Tibial artery (tissue), 4 donors: Measurements from ENCODE around the gene RPGRIP1.

Experiments used
- DNase-seq, 2 donors: peaks; one replicate each; pipeline ENCODE4 v3.0.0-alpha.2; 2019
- H3K27ac ChIP-seq, 2 donors: fragments of 200-600 bp; sonication (generic) in 1 of 2; 1 replicate in 1 of 2; 2 replicates in 1 of 2; pipeline ENCODE4 v1.5.1; 2018 to 2019; ENCODE audit warnings: mild to moderate bottlenecking in 1 of 2
- H3K27me3 ChIP-seq, 2 donors: fragments of 200-600 bp; sonication (generic) in 1 of 2; one replicate each; pipeline versions ENCODE4 v1.5.1 to v1.6.0; 2016 to 2019
- H3K36me3 ChIP-seq, 3 donors: fragments of 200-600 bp; sonication (generic) in 2 of 3; one replicate each; pipeline ENCODE4 v1.5.1; 2016 to 2019; ENCODE audit warnings: mild to moderate bottlenecking in 2 of 3
- H3K4me1 ChIP-seq, 4 donors: fragments of 200-600 bp; sonication (generic) in 2 of 4; 1 replicate in 3 of 4; 2 replicates in 1 of 4; pipeline ENCODE4 v1.5.1; 2016 to 2019
- H3K4me3 ChIP-seq, 2 donors: fragments of 200-600 bp; sonication (generic) in 1 of 2; 1 replicate in 1 of 2; 2 replicates in 1 of 2; pipeline ENCODE4 v1.5.1; 2018 to 2019; ENCODE audit warnings: mild to moderate bottlenecking in 2 of 2
- H3K9me3 ChIP-seq, 3 donors: fragments of 200-600 bp; sonication (generic) in 1 of 3; one replicate each; pipeline ENCODE4 v1.5.1; 2016 to 2019
- intact Hi-C: fragments of 100-400 bp; cut with DNase I; formaldehyde crosslinking; loops from one replicate; pipeline ENCODE4 v1.15.0; 2023; ENCODE audit warnings: low total_unique reads
- TF ChIP-seq, protein P1 (sequence below), 2 experiments: fragments of 200-600 bp in 1 of 2; fragments of 450-650 bp in 1 of 2; IDR thresholded peaks; one replicate each; pipeline ENCODE4 v1.5.1; 2017 to 2019; ENCODE audit warnings: antibody characterized with exemption in 2 of 2, mild to moderate bottlenecking in 1 of 2, moderate library complexity in 1 of 2

The RPGRIP1 gene

GRCh38 chr14:21256539-21257393 is 23.1 kb upstream of the RPGRIP1 start:
- intact Hi-C loops: no loop called here
- Histone ChIP-seq H3K4me3 (no peak overlapping the region), H3K27me3 (no peaks in the 10 kb centered on the region), H3K4me1 (peaks cover 0 to 75% (median 37%) of the 10 kb centered on the region in 4 donors), H3K27ac (no peak overlapping the region), H3K36me3 (peaks cover 5 to 54% (median 38%) of the 10 kb centered on the region in 3 donors), H3K9me3 (no peaks in the 10 kb centered on the region)
- DNase-seq: no peak
- TF ChIP-seq, protein P1, sequence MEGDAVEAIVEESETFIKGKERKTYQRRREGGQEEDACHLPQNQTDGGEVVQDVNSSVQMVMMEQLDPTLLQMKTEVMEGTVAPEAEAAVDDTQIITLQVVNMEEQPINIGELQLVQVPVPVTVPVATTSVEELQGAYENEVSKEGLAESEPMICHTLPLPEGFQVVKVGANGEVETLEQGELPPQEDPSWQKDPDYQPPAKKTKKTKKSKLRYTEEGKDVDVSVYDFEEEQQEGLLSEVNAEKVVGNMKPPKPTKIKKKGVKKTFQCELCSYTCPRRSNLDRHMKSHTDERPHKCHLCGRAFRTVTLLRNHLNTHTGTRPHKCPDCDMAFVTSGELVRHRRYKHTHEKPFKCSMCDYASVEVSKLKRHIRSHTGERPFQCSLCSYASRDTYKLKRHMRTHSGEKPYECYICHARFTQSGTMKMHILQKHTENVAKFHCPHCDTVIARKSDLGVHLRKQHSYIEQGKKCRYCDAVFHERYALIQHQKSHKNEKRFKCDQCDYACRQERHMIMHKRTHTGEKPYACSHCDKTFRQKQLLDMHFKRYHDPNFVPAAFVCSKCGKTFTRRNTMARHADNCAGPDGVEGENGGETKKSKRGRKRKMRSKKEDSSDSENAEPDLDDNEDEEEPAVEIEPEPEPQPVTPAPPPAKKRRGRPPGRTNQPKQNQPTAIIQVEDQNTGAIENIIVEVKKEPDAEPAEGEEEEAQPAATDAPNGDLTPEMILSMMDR (IDR thresholded peaks at IDR 0.05): no peak

GRCh38 chr14:21257394-21257909 is 22.4 kb upstream of the RPGRIP1 start:
- Histone ChIP-seq H3K4me3 (no peak overlapping the region), H3K27ac (no peak overlapping the region), H3K4me1 (peaks cover 0 to 82% (median 39%) of the 10 kb centered on the region in 4 donors), H3K36me3 (peaks cover 7 to 61% (median 41%) of the 10 kb centered on the region in 3 donors), H3K9me3 (no peaks in the 10 kb centered on the region), H3K27me3 (no peaks in the 10 kb centered on the region)
- DNase-seq: no peak
- TF ChIP-seq, protein P1 (IDR thresholded peaks at IDR 0.05): no peak
- intact Hi-C loops: no loop called here

- TF ChIP-seq, protein P1 (IDR thresholded peaks at IDR 0.05): no peak
- intact Hi-C loops: no loop called here
- no peaks in the 10 kb centered on the region for H3K27me3 ChIP-seq
- no peak overlapping the region for H3K4me3 ChIP-seq
- no peaks in the 10 kb centered on the region for H3K9me3 ChIP-seq
- peaks cover 13 to 62% (median 41%) of the 10 kb centered on the region in 3 donors for H3K36me3 ChIP-seq
- no peak for DNase-seq
- H3K27ac ChIP-seq: no peak overlapping the region
- peaks cover 0 to 89% (median 45%) of the 10 kb centered on the region in 4 donors for H3K4me1 ChIP-seq
Measured at GRCh38 chr14:21258005-21258888, 21.6 kb upstream of the RPGRIP1 start.

DNA sequence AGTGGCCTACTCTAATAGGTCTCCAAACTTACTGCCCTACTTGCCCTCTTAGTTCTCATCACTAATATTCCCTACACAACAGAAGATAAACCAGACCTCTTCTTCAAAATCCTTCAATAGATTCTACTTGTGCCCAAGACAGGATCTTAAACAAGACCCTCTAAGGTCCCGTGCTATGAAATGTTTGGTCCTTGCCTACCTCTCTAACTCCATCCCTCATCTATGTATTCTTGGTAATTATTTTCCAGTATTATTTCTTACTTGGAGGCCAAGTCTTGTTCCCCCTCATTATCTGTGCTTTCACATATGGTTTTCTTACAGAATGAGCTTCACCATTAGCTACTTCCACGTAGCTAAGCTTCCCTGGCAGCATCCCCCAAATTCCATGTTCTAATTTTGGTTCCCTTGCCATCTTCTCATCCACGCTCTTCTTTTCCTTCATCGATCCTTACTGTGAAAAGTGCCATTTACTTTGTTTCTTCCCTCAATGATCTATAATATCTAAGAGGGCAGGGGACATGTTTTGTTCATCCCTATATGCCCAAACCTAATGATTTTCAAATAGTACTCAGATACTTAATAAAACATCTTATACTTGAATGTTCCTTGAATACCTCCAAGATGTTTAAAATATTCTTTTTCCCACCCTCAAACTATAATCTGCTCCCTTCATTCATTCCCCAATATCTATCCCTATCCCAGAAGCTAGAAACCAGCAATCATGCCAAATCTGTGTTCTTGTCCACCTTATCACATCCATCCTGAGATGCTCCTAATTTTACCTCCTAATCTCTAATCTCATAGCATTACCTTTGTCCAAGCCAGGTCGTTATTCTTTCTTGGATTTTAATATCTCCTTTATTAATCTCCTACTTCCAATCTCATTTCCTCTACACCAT is 20.7 kb upstream of the RPGRIP1 start:
- Histone ChIP-seq H3K36me3 (peaks cover 14 to 58% (median 41%) of the 10 kb centered on the region in 3 donors), H3K4me1 (peaks cover 0 to 91% (median 54%) of the 10 kb centered on the region in 4 donors), H3K27me3 (no peaks in the 10 kb centered on the region), H3K4me3 (no peak overlapping the region), H3K27ac (no peak overlapping the region), H3K9me3 (no peaks in the 10 kb centered on the region)
- TF ChIP-seq, protein P1 (IDR thresholded peaks at IDR 0.05): no peak
- DNase-seq: no peak
- intact Hi-C loops: no loop called here

- Histone ChIP-seq H3K9me3 (no peaks in the 10 kb centered on the region), H3K4me3 (no peak overlapping the region), H3K4me1 (peaks cover 0 to 91% (median 62%) of the 10 kb centered on the region in 4 donors), H3K27me3 (no peaks in the 10 kb centered on the region), H3K36me3 (peaks cover 20 to 57% (median 35%) of the 10 kb centered on the region in 3 donors), H3K27ac (peak overlapping the region in 1 of 2 donors; percentile 7)
- intact Hi-C loops: no loop called here
- no peak for DNase-seq
- TF ChIP-seq, protein P1 (IDR thresholded peaks at IDR 0.05): no peak
Measured at GRCh38 chr14:21261824-21262223, 18.1 kb upstream of the RPGRIP1 start.
